NK-92 (cell line): Measurements from ENCODE around the gene TRAM2.

ENCODE experiments used
- DNase-seq: peaks from one replicate; lab custom pipeline; 2025; ENCODE audit not compliant: unreplicated experiment; lab: John Stamatoyannopoulos, UW

Gene TRAM2

GRCh38 chr6:52570291-52570700 lies 6.6 kb downstream of the TRAM2 start:
- DNase-seq: no peak

GRCh38 chr6:52568320-52568719 lies 8.5 kb downstream of the TRAM2 start:
- DNase-seq: no peak

DNA sequence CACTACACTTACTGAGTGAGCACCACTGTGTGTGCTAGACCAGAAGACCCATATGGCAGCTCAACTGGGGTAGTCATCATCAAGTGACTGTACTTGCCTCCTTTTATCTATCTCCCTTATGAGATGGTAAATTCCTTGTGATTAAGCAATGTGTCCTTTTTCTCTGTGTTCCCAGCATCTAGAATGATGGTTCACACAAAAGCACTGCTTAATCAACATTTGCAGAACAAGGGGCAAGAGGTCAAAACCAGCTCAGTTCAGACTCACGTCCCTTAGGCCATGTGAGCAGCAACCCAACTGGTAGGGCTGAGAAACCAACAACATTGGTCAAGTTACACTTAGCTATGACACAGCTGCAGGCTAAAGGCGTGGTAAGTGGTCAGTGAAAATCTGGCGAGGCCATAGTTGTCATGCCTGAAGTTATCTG lies 10.0 kb downstream of the TRAM2 start:
- DNase-seq: no peak

DNA sequence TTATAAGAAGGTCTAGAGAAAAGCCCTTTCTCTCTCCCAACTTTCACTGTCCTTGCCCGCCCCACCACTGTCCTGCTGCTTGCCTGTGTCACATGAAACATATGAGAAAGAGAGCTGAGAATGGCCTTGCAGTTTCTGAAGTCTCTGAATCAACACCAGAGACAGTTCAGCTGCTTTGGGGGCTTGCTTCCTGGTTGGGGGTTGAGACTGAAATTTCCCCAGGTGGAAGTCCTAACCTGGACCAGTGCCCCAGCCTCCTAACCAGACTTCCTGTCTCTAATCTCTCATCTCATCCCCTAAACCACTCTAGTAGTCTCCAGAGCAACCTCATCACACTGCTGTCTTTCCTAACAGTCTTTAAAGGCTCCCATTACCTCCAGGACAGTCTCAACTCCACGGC lies 10.7 kb downstream of the TRAM2 start:
- DNase-seq: no peak

- DNase-seq: no peak
Observed at GRCh38 chr6:52564856-52565255, 12.0 kb downstream of the TRAM2 start.

- DNase-seq: no peak
Observed at GRCh38 chr6:52562911-52563310, 13.9 kb downstream of the TRAM2 start.

- no peak for DNase-seq
Observed at GRCh38 chr6:52560462-52560861, 16.4 kb downstream of the TRAM2 start.

GRCh38 chr6:52558266-52559000 lies 18.4 kb downstream of the TRAM2 start:
- DNase-seq: no peak

- DNase-seq: no peak
Observed at GRCh38 chr6:52557389-52558265, 19.2 kb downstream of the TRAM2 start.

- no peak for DNase-seq
Observed at GRCh38 chr6:52555518-52556233, 21.2 kb downstream of the TRAM2 start.

DNA sequence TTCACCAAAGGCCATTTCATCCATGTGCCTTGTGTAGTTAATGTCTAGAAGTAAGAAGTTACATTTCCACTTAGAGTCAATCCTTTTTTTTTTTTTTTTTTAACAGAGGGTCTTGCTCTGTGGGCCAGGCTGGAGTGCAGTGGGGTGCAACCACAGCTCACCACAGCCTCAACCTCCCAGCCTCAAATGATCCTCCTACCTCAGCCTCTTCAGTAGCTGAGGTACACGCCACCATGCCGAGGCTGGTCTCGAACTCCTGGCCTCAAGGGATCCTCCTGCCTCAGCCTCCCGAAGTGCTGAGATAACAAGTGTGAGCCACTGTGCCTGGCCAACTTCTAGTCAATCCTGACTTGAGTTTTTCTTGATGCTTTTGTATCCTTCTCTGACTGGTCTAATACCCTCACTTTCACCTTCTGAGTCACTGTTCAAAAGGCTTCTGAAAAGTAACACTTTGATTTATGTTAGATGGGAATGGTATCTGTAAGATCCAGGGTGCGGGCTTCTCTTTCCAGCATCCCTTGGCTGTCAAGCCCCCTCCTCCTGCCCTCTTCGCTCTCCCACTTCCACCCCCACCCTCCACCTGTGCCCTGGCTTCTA lies 22.1 kb downstream of the TRAM2 start:
- no peak for DNase-seq

GRCh38 chr6:52553719-52554118 lies 23.1 kb downstream of the TRAM2 start:
- DNase-seq: no peak

- no peak for DNase-seq
Observed at GRCh38 chr6:52553158-52553557, 23.7 kb downstream of the TRAM2 start.

GRCh38 chr6:52552278-52552643 lies 24.6 kb downstream of the TRAM2 start:
- no peak for DNase-seq

DNA sequence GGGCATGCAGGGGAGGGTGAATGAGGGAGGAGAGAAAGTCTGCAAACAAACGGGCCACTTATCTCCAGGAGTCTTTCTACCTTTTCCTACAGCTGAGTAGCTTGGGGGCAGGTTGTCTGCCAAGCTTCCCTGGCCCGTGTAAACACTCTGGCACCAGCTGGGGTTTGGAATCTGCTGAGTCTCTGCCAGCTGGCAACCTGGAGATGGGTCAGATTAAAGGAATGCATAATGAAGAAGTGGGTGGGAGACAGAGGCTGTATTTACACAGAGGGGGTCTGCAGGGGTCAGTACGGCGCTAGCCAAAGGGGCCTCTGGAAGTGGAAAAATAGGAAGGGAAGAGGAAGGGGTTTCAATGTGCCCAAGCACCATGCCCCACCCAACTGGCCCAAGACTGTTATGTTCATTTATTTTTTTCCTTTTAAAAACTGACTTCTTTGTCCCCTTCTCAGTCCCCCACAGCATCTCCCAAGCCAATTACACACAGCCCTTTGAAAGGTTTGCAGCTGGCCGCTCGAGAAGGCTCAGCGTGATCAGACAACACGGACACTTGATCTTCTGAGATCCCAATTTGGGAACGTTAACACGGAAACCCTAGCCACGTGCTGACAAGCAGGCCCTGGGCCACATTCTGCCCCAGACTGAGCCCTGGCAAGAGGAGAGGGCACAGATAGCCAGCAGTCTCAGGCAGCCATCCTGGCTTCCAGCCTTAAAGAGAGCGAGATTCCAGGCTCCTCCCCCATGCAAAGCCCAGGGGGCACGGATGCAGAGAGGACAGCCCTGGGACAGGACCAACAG lies 25.2 kb downstream of the TRAM2 start:
- DNase-seq: no peak

- no peak for DNase-seq
Observed at GRCh38 chr6:52550870-52551269, 26.0 kb downstream of the TRAM2 start.

GRCh38 chr6:52550014-52550575 lies 26.8 kb downstream of the TRAM2 start:
- DNase-seq: no peak

GRCh38 chr6:52549428-52549827 lies 27.4 kb downstream of the TRAM2 start:
- no peak for DNase-seq

DNA sequence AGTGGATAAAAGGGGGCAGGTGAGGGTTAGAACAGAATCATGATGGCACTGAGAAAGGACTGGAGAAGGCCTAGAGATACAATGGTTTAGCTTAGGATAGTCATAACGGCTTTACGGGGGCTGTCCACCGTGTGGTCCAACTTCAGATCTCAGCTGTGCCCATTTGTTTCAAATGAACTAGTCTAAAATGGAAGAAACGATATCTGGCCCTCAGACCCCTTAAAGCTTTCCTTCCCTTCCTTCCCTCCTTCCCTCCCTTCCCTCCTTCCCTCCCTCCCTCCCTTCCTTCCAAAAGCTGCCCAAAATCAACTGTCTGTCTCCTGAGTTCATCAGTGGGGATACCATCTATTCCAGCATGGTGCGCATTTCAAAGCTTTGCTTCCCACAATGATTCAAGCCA lies 27.9 kb downstream of the TRAM2 start:
- no peak for DNase-seq

GRCh38 chr6:52548353-52548713 lies 28.5 kb downstream of the TRAM2 start:
- no peak for DNase-seq
